Astrocyte of the spinal cord (primary cell): ENCODE results near the gene ZFAND5.

Experiments
- DNase-seq: peaks from one replicate; pipeline ENCODE4 v3.0.0; 2011; ENCODE audit warnings: low read depth, low spot score
- H3K4me3 ChIP-seq: 2 replicates; pipeline ENCODE4 v1.5.1; 2011; ENCODE audit warnings: low read depth, mild to moderate bottlenecking, low read length, moderate library complexity
- in situ Hi-C: cut with HindIII; loops from 2 replicates; pipeline ENCODE4 v1.10.0; 2017; ENCODE audit warnings: low sequenced_read_pairs
- TF ChIP-seq, protein P1 (sequence below): IDR thresholded peaks from 2 replicates; pipeline ENCODE4 v1.5.1; 2012; ENCODE audit warnings: low read depth, mild to moderate bottlenecking, low read length, inconsistent platforms

The ZFAND5 gene

DNA sequence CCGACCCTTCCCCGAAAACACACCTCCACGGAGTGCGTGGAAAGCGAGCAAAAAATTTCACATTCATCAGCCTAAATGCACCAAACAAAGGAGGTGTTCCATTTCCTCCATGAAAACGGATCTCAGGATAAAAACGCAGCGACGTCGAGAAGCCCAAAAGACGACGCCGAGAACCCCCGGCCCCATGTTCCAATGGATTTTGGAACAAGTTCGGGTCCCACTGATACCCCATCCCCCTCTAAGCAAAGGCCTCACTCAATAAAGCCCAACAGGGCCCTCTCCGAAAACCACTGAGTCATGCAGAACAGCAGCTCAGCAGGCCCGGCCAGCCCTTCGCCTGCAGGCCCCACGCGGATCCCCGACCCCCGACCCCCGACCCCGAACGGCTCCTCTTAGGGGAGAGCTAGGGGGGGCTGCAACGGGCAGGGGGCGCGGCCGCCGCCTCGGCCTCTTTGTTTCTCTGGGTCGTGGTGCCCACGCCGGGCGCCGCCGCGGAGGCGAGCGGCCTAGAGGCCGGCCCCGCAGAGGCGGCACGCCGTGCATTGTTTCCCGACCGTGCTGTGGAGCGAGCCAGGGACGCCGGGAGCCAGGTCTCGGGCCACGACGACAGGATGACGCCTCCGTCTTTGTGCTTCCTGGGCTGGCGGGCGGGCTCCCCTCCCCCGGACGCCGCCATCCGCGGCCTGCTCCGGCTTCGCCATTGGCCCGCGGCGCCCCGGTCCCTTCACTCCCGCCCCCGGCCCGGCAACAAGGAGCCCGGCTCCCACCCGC lies 915 bp downstream of the ZFAND5 start:
- in situ Hi-C loops = loop anchor here (25.0 kb wide), 1 partner anchor 223 kb away; no protein-coding TSS in a partner anchor
- TF ChIP-seq, protein P1, sequence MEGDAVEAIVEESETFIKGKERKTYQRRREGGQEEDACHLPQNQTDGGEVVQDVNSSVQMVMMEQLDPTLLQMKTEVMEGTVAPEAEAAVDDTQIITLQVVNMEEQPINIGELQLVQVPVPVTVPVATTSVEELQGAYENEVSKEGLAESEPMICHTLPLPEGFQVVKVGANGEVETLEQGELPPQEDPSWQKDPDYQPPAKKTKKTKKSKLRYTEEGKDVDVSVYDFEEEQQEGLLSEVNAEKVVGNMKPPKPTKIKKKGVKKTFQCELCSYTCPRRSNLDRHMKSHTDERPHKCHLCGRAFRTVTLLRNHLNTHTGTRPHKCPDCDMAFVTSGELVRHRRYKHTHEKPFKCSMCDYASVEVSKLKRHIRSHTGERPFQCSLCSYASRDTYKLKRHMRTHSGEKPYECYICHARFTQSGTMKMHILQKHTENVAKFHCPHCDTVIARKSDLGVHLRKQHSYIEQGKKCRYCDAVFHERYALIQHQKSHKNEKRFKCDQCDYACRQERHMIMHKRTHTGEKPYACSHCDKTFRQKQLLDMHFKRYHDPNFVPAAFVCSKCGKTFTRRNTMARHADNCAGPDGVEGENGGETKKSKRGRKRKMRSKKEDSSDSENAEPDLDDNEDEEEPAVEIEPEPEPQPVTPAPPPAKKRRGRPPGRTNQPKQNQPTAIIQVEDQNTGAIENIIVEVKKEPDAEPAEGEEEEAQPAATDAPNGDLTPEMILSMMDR = no peak
- DNase-seq = peak; percentile 50
- H3K4me3 ChIP-seq = peak overlapping the region; percentile 85

- in situ Hi-C loops = loop anchor here (25.0 kb wide), 1 partner anchor 224 kb away; no protein-coding TSS in a partner anchor
- peak overlapping the region; percentile 85 for H3K4me3 ChIP-seq
- no peak for DNase-seq
- TF ChIP-seq, protein P1 = no peak
Measured at GRCh38 chr9:72363236-72363635, 1.8 kb downstream of the ZFAND5 start.

- peak; percentile 80 for DNase-seq
- peak overlapping the region; percentile 85 for H3K4me3 ChIP-seq
- in situ Hi-C loops = loop anchor here (25.0 kb wide), 1 partner anchor 225 kb away; no protein-coding TSS in a partner anchor
- TF ChIP-seq, protein P1 = no peak
Measured at GRCh38 chr9:72362680-72363139, 2.3 kb downstream of the ZFAND5 start.

DNA sequence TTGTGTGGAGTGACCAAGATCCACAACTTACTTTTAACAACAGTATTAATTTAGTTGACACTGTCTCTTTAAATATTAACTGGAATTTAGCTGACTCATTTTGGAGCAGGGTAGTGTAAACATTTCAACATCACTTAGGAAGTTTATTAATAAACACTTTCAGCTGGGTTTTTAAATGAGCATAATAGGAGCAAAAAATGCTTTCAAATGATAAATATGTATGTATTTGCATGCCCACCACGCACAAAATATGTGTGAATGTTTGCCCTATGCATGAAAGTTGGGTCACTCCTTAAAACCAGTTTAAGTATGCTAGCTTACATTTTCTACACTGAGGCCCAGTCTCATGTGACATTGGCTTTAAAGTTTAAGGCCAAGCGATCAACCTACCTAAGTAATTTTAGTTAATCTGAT lies 2.9 kb downstream of the ZFAND5 start:
- H3K4me3 ChIP-seq = peak overlapping the region; percentile 85
- peak; percentile 30 for DNase-seq
- in situ Hi-C loops = loop anchor here (25.0 kb wide), 1 partner anchor 225 kb away; no protein-coding TSS in a partner anchor
- TF ChIP-seq, protein P1 = no peak

DNA sequence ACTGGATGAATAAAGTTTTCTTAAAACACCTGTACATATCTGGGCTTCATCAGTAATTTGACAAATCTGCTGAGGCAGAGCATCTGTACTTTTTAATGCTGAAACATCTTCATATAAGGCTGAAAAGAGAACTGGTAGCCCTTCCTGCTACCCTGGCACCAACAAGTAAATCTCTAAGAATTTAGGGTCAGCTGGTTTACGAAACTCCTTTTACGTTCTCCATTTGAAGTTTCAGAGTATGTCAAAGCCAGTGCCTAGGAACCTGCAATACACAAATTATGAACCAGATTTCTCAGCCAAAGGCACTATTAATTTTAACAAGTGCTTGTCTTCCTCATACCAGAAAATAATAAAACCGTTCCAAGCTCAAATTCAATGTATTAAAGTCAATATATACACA lies 3.8 kb downstream of the ZFAND5 start:
- DNase-seq = no peak
- in situ Hi-C loops = loop anchor here (25.0 kb wide), 1 partner anchor 226 kb away; no protein-coding TSS in a partner anchor
- peak overlapping the region; percentile 85 for H3K4me3 ChIP-seq
- TF ChIP-seq, protein P1 = no peak

GRCh38 chr9:72360324-72360723 lies 4.7 kb downstream of the ZFAND5 start:
- H3K4me3 ChIP-seq = no peak overlapping the region
- DNase-seq = no peak
- TF ChIP-seq, protein P1 = no peak
- in situ Hi-C loops = loop anchor here (25.0 kb wide), 1 partner anchor 227 kb away; no protein-coding TSS in a partner anchor
